ENCODE results near the gene EIF3K.
A peak's percentile ranks its signal among the peaks of the same experiment; 100 is the strongest.
"Not testable (repeated sequence)": the region's sequence is repeated elsewhere in the genome, so short reads cannot be mapped to it uniquely, and the experiment has no call there.

The EIF3K gene, protein sequence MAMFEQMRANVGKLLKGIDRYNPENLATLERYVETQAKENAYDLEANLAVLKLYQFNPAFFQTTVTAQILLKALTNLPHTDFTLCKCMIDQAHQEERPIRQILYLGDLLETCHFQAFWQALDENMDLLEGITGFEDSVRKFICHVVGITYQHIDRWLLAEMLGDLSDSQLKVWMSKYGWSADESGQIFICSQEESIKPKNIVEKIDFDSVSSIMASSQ

DNA sequence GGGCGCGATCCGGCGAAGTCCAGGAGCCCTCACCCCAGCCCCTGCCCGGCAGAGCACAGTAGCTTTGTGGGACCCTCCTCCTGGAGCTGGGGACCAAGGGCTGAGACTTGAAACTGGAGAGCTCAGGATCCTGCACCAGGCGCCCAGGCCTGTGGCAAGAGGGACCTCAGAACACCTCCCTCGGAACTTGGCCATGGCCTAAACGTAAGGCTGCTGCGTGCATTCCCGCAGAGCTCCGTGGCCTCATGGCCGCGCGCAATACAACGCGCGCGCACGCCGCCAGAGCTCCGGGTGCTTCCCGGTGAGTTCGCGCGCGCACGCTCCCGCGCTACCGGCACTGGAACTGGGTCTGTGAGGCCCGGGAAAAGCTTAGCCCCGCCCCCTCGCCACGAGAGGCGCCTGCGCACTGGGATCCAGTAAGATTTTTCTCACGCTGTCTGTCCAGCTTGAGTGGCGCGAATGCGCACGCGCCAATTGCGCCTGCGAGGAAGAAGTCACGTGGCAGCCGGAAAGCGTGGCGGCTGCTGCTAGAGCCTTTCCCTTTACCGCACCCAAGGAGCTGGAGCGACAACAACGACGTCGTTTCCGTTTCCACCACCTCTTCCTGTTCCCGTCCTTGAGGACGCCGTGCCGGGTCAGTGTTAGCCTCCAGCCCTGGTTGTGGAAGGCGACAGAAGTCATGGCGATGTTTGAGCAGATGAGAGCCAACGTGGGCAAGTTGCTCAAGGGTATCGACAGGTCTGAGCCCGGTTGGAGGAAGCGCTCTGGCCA lies at the start of gene EIF3K:
TSS of gene EIF3K (plus strand) at position 599 of the 771 bp plus-strand sequence. CDS start at position 680, 81 bp downstream.
- peak; percentile 98 for DNase-seq (ENCODE audit: low read depth)

DNA sequence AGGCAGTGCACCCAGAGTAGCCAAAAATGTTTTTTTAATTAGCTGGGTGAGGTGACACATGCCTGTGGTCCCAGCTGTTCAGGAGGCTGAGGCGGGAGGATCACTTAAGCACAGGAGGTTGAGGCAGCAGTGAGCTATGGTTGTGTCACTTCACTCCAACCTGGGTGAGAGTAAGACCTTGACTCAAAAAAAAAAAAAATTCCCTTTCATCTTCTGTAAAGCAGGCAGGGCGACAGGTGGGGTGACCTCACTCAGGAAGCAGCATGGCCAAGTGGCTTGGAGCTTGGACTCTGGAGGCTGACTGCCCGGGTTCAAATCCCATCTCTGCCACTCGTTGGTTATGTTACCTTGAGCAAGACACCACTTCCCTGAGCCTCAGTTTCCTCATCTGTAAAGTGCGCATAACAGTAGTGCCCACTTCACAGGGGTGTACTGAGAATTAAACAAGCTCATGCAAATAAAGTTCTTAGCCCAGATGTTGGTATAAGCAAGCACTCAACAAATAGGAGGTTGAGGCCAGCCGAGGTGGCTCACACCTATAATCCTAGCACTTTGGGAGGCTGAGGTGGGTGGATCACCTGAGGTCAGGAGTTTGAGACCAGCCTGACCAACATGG lies 49.5 kb upstream of the EIF3K start:
- DNase-seq (ENCODE audit: low read depth) = no peak

DNA sequence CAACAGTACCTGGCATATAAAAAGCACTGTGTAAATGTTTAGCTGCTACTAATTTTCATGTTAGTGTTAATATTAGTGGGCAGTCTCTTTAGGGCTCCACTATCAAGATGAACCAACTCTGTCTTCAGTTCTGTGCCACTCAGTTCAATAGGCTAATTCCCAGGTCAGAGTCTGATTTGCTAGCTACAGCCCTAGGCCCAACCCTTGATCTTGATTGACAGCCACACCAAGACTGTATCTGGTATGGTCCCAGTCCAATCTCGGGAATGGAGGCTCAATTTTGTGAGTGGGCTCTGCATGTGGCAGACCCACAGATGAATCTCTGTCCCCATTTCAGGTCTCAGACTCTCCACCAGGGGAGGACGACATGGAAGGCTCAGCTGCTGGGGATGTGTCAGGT lies 47.3 kb upstream of the EIF3K start:
- no peak for DNase-seq (ENCODE audit: low read depth)

DNA sequence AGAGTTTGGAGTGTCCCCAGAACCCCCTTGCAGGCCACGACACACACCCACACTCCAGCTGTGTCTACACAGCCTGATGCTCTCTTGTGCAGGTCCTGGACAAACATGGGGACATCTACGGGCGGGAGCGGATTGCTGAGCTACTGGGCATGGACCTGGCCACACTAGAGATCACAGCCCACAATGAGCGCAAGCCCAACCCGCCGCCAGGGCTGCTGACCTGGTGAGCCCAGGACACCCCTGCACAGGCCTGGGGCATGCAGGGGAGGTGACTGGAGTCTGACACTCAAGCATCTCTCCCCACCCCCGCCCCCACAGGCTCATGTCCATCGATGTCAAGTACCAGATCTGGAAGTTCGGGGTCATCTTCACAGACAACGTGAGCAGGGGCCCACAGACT lies 41.2 kb upstream of the EIF3K start:
- DNase-seq (ENCODE audit: low read depth) = no peak

DNA sequence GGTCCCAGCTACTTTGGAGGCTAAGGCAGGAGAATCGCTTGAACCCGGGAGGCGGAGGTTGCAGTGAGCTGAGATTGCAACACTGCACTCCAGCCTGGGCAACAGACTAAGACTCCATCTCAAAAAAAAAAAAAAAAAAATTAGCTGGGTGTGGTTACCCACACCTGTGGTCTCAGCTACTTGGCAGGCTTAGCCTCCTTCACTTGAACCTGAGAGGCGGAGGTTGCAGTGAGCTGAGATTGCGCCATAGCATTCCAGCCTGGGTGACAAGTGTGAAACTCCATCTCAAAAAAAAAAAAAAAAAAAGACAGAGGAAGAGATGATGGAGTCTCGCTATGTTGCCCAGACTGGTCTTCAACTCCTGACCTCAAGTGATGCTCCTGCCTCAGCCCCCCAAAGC lies 39.7 kb upstream of the EIF3K start:
- not testable (repeated sequence) for DNase-seq (ENCODE audit: low read depth)

DNA sequence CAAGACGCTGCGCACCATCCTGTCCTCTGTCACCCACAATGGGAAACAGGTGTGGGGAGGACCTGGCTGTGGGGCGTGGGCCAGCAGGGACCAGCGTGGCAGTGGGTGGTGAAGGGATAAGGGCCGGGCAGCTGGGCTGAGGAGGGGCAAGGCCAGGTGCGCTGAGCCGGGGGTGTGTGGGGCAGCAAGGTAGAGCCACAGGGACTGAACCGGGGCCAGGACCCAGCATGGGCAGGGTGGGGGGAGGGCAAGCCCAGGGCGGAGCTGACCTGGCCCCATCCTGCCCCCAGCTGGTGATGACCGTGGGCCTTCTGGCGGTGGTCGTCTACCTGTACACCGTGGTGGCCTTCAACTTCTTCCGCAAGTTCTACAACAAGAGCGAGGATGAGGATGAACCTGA lies 38.9 kb upstream of the EIF3K start:
- no peak for DNase-seq (ENCODE audit: low read depth)

DNA sequence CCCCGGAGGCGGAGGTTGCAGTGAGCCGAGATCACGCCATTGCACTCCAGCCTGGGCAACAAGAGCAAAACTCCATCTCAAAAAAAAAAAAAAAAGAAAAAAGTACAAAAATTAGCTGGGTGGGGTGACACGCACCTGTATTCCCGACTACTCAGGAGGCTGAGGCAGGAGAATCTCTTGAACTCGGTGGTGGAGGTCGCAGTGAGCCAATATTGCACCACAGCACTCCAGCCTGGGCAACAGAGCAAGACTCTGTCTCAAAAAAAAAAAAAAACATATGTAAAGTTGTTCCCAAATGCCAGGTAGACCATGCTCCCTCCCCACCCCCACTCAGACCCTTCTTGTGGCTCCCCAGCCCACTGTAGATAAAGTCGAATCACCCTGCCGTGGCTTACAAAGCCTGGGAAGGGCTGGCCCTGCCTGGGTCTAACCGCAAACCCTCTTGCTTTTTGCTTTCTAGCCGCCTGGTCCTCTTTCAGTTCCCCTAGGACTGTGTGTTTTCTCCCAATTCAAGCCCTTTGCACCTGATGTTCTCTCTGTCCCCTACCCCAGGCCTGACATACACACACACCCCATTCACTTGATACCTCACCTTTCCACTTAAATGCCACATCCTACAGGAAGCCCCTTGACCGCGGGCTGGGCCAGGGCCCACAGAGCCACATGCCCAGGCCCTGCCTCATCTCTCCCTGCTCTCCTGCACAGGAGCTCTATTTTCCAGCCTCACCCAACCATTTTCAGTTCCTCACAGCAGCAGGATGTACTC lies 35.6 kb upstream of the EIF3K start:
- DNase-seq (ENCODE audit: low read depth) = no peak

DNA sequence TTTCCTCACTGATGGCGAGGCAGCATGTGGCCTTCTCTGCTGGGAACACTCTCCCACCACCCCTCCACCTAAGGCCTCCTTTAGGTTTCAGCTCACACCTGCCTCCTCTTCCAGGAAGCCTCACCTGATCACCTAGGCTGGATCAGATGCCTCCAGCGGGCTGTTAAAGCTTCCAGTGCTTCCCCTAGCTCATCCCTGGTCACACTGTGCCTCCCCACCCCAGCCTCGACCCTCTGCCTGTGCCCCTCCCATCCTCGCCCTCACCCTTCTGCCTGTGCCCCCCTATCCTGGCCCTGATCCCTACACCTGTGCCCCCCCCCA lies 35.0 kb upstream of the EIF3K start:
- DNase-seq (ENCODE audit: low read depth) = no peak

DNA sequence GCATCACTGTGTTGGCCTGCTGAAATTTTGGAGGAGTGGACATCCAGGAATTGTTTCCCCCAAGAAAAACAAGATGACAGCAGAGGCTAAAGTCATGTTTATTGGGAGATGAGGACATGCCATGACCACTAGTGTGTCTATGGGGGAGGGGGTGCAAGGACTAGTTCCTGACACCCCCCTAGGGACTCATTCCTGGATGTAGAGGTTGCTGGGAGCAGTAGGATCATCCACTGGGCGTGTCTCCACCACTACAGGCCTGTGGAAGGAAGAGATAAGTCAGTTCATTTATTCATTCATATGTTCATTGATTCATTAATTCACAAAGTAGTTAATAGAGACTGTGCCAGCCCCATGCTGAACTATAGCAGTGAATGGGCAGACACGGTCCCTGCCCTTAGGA lies 31.4 kb upstream of the EIF3K start:
- DNase-seq (ENCODE audit: low read depth) = no peak

DNA sequence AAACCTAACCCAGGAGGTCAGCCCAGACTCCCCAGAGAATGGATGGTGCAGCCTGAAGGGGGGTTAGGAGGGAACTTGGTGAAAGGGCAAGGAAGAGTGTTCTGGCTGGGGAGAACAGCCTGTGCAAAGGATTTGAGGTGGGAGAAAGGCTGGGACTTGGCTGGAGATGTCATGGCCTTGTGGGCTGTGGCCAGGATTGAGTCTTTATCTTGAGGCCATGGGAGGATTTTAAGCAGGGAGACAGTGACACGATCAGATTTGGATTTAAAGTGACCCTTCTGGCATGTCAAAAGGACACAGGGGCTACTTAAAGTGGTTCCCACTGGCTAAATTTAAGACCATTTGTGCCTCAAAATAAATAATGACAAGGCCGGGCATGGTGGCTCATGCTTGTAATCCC lies 30.9 kb upstream of the EIF3K start:
- DNase-seq (ENCODE audit: low read depth) = no peak

DNA sequence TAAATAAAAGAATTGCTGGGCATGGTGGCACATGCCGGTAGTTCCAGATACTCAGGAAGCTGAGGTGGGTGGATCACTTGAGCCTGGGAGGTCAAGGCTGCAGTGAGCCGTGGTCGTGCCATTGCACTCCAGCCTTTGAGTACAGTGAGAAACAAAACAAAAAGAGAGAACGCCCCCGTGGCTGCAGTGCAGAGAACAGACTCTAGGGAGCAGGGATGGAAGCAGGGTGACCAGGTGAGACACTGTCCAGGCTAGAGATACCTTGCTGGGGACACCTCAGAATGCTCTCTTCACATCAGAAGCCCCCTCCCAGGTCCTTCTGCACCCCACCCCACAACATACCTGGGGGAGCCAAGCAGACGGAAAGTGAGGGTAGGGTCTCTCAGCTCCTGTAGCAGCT lies 26.0 kb upstream of the EIF3K start:
- no peak for DNase-seq (ENCODE audit: low read depth)

DNA sequence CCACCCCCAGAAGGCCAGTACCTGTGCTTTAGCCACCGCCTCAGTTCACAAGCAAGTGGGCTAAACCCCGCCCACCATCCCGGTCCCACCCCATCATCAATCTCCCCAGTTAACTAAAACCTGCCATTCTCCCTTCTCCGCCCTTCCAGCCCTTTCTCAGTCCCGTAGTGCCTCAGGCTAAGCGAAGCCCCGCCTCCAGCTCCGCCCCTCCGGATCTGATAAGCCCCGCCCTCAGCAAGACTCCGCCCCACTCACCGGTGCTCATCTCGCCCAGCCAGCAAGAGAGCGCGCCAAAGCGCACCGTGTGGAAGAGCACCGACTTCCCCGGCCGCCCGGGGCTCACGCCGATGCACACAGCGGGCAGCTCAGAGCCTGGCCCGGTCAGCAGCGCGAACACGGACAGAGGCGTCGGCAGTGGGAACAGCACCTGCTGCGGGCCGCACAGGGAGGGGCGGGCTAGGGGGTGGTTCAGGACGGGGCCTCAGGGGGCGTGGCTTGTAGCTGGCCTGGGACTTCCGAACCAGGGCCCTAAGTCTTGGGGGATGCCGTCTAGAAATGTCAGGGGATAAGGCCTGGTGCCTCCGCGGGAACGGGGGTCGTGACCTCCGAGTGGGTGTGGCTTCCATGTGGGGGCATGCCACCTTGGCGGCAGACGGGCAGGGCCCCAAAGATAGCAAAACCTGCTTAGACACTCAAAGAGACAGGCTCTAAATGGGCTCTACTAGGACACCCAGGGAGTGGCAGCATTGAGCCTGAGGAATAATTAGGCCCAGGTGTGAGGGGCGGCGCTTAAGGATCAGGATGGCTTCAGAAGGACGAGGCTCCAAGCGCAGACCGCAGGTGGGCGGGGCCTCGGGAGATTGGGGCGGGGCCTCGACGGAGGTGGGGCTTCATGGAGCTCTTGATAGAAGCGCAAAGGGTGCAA lies 22.7 kb upstream of the EIF3K start:
- no peak for DNase-seq (ENCODE audit: low read depth)

DNA sequence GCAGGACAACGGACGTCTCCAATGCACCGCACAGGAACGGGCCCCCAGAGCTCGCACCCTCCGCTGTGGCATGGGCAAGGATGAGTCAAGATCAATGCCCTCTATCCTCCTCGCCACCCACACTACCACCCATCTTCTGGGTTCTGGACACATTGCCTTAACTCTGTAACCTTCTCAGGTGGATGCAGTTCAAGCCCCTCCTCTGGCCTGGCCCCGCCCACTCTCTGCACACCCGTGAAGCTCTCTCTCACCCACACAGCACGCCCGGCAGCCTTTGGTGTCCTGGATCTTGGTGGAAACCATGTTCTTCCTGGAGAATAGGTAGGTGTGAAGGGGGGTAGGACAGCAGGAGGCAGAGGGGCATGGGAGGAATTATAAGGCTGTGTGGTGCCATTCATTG lies 21.9 kb upstream of the EIF3K start:
- DNase-seq (ENCODE audit: low read depth) = no peak

DNA sequence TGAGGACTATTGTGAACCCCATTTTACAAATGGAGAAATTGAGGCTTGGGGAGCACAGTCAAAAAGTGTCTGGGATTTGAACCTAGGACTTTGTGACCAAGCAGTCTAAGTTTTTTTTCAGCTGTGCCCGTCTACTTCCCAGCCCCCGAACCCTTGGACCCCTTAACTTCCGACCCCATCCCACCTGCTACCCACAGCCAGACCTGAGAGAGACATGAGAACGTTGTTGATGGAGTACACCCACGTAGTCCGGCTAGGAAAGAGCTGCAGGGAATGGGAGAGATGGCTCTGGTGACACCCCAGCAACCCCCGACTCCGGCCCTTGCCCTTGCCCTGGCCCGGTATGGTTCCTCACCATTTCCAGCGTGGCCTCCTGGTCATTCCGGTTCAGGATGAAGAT lies 19.3 kb upstream of the EIF3K start:
- no peak for DNase-seq (ENCODE audit: low read depth)

DNA sequence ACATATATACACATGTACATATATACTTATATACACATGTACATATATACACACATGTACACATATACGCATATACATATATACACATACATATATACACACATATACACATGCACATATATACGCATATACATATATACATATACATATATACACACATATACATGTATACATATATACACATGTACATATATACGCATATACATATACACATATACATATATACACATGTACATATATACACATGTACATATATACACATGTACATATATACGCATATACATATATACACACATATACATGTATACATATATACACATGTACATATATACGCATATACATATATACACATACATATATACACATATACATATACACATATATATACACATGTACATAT lies 16.1 kb upstream of the EIF3K start:
- not testable (repeated sequence) for DNase-seq (ENCODE audit: low read depth)

DNA sequence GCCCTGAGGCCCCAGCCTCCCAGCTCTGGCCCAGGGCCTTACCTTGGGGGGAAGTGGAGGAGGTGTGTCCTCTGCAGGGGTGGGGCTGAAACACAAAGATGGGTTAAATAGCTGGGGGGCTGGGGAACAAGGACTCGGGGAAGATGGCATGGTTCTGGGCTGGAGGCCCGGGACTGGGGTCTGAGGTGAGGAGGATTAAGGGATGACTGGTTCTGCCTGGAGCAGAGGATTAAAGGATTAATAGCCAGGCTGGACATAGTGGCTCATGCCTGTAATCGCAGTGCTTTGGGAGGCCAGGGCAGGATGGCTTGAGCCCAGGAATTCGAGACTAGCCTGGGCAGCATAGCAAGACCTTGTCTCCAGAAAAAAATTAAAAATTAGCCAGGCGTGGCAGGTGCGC lies 12.9 kb upstream of the EIF3K start:
- DNase-seq (ENCODE audit: low read depth) = no peak

DNA sequence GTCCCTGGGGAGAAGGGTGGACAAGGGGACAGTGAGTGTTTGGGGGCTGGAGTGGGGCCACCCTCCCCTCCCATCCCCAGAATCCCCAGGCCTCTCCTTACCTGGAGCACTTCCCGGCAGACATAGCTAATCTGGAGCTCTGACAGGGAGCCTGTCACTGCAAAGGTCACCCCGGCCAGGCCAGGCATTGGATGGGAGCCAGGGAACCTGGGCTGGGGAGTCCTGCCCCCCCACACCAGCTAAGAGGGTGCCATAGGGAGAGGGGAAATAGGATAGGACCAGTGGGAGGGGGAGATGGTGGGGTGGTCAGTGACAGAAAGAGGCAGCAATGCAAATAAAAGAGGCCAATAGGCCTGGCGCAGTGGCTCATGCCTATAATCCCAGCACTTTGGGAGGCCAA lies 4.7 kb upstream of the EIF3K start:
- no peak for DNase-seq (ENCODE audit: low read depth)

DNA sequence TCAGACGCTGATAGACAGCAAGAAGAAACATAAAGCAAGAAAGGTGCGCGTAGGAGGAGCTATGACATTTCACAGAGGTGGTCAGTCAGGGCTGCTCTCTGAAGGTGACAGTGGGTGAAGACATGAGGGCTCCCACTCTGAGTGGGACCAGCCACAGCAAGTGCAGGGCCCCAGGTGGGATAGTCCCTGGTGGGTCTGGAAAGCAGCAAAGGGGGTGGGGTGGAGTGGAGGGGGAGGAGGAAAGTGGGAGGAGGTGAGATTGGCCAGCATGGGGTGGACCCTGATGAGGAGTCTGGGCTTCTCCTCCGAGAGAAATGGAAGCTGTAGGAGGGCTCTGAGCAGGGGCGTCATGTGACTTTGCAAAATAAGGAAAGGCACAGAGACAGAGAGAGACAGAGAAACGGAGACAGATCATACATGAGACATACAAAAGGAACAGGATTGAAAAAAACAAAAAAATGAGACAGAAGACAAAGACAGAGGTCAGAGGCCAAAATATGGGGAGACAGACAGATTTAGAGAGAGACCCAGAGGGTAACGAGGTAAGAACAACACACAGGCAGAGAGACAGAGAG lies 3.9 kb upstream of the EIF3K start:
- DNase-seq (ENCODE audit: low read depth) = no peak

DNA sequence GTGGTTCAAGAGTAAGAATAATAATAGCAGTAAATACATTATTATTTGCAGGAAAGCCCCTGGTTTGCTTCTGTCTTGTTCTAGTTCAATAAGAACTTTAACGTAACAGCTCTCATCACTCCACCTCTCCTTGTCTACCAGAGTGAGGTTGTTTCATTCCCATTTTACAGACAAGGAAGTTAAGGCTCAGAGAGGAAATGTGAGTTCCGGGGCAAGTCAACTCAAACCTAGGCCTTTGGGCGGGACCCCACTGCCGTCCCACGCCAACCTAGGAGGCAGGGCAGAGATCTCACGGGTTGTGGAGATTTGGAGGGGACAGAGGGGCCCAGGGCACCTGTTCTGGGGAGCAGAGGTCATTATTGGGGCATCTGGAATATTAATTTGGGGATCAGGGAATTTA lies 2.7 kb upstream of the EIF3K start:
- no peak for DNase-seq (ENCODE audit: low read depth)

DNA sequence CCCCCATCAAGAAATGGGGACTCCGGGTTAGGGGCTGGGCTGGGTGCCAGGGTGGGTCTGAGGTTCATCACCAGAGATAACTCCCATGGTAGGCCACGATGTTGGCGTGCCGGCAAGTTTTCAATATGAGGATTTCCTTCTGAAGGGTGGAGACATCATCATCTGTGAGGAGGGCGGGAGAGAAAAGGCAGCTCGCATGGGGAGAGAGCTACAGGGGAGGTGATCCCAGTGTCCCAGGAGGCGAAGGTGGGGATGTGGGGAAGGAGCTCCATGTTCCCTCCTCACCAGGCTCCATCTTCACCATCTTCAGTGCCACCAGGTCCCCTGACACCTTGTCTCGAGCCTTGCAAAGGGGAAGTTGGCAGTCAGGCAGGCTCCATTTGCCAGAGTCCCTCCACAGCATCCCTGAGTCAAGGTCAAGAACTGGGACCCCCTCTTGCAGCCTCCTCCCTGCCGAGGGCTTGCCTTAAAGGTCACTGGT lies 1.7 kb upstream of the EIF3K start:
- DNase-seq (ENCODE audit: low read depth) = peak; percentile 10

Measured in stimulated activated CD8-positive, alpha-beta memory T cell treated with anti-CD3 and anti-CD28 coated beads, Interleukin-15, amount 100 ng/mL, for 24 hours (primary cell).